ENCODE measurements around the gene FAT4. TPM values are rescaled to one million over a fixed set of nuclear protein-coding genes. Genes with fewer than 3 reads are reported as not detected.

Gene FAT4
- polyA plus RNA-seq, 1 of the 3 experiments (the other 2 are of a cell fraction): 6.6 TPM

GRCh38 chr4:125359960-125360634 is 45.3 kb downstream of the FAT4 start (continued):
- TF ChIP-seq CTCF (IDR thresholded peaks at IDR 0.05) (no peak), TAF1 (IDR thresholded peaks at IDR 0.05; ENCODE audit: borderline replicate concordance, low read depth, low read length) (no peak), EZH2phosphoT487 (IDR thresholded peaks at IDR 0.05; ENCODE audit: borderline replicate concordance, low read depth) (no peak), GATA2 (CRISPR knock-in tag; IDR thresholded peaks at IDR 0.05) (no peak)

GRCh38 chr4:125360727-125361126 is 46.0 kb downstream of the FAT4 start:
- no peaks in the 10 kb centered on the region for H3K9me2 ChIP-seq
- TF ChIP-seq RXRA (IDR thresholded peaks at IDR 0.05; ENCODE audit: borderline replicate concordance, low read depth): no peak
- no peak for TF ChIP-seq EZH2phosphoT487 (IDR thresholded peaks at IDR 0.05; ENCODE audit: borderline replicate concordance, low read depth)
- TF ChIP-seq TEAD4 (IDR thresholded peaks at IDR 0.05; ENCODE audit: borderline replicate concordance, insufficient read depth): no peak
- TF ChIP-seq MAX (IDR thresholded peaks at IDR 0.05; ENCODE audit: low read depth): no peak
- no peak for TF ChIP-seq RAD21 (IDR thresholded peaks at IDR 0.05; ENCODE audit: low read length)
- TF ChIP-seq IRF3 (IDR thresholded peaks at IDR 0.05; ENCODE audit: low read depth, low read length): no peak
- no peak for TF ChIP-seq POLR2AphosphoS5 (IDR thresholded peaks at IDR 0.05; ENCODE audit: low read depth, low read length)
- TF ChIP-seq GATA2 (CRISPR knock-in tag; IDR thresholded peaks at IDR 0.05): no peak
- TF ChIP-seq TCF12 (IDR thresholded peaks at IDR 0.05): no peak
- TF ChIP-seq CHD2 (IDR thresholded peaks at IDR 0.05; ENCODE audit: low read length, partially characterized antibody): no peak
- no peak for TF ChIP-seq RCOR1 (IDR thresholded peaks at IDR 0.05; ENCODE audit: low read length)
- no peak for TF ChIP-seq GABPA (IDR thresholded peaks at IDR 0.05; ENCODE audit: low read depth)
- TF ChIP-seq RFX5 (IDR thresholded peaks at IDR 0.05; ENCODE audit: low read length): no peak
- TF ChIP-seq TAF1 (IDR thresholded peaks at IDR 0.05; ENCODE audit: borderline replicate concordance, low read depth, low read length): no peak
- H4K20me1 ChIP-seq (ENCODE audit: insufficient read depth): no peaks in the 10 kb centered on the region
- no peaks in the 10 kb centered on the region; a peak in 1 of 4 replicates for H3K4me1 ChIP-seq (ENCODE audit: control insufficient read depth in 1 of 2, insufficient read depth in 2 of 2, low read depth in 1 of 2, low read length in 1 of 2)
- no peak overlapping the region for H3K4me3 ChIP-seq (ENCODE audit: low read depth in 2 of 2, low read length in 1 of 2)
- H3K4me2 ChIP-seq: no peak overlapping the region
- ChIA-PET POLR2A (no interaction called here), CTCF (interaction anchor here (0.6 kb wide), 1 partner anchor 1241 kb away, joined by 3 read pairs; no protein-coding TSS in a partner anchor)
- no peak overlapping the region for H3K9ac ChIP-seq
- no peak overlapping the region for H2AFZ ChIP-seq (ENCODE audit: low read depth)
- no peak overlapping the region; a peak in 1 of 4 replicates for H3K27ac ChIP-seq (ENCODE audit: low read depth in 2 of 2, low read length in 1 of 2)
- no peaks in the 10 kb centered on the region for H3K36me3 ChIP-seq (replicated peaks in 1 of 2; ENCODE audit: control insufficient read depth in 1 of 2, insufficient read depth in 2 of 2, low read length in 1 of 2)
- H3F3A ChIP-seq (replicated peaks; ENCODE audit: insufficient read depth): no peaks in the 10 kb centered on the region
- no peaks in the 10 kb centered on the region for H3K9me3 ChIP-seq
- no peaks in the 10 kb centered on the region for H3K27me3 ChIP-seq (ENCODE audit: insufficient read depth)
- peaks cover 8% of the 10 kb centered on the region; the same call in 1 of the 2 replicates for H3K79me2 ChIP-seq (ENCODE audit: insufficient read depth)
- no peak for DNase-seq

Small RNA genes within 50 kb of the gene (small RNA-seq; reads per million reads assigned to genes)
- gene RF00019: 0 reads per million in 7 experiments

All from SK-N-SH (cell line).